NCI-H524 (cell line): ENCODE measurements around the gene ACTMAP.
A peak's percentile ranks its signal among the peaks of the same experiment; 100 is the strongest.
"Not testable (repeated sequence)": the region's sequence is repeated elsewhere in the genome, so short reads cannot be mapped to it uniquely, and the experiment has no call there.

Source experiments
- DNase-seq, 2 experiments: peaks; one replicate each; lab custom pipeline; 2025; lab: John Stamatoyannopoulos, UW

The ACTMAP gene

GRCh38 chr19:40750058-40750873 lies at the start of gene ACTMAP:
ACTMAP (minus strand) TSS chr19:40750477; CDS start chr19:40749803, 674 bp downstream.
- peak; percentile 100 for DNase-seq

GRCh38 chr19:40799558-40800338 lies 49.5 kb upstream of the ACTMAP start:
- peak in 1 of 2 experiments; percentile 36 for DNase-seq

- peak; percentile 100 for DNase-seq
These were observed 48.6 kb upstream of the ACTMAP start, which contains the start of gene EGLN2 for GRCh38 chr19:40798683-40799557. EGLN2 (plus strand) TSS chr19:40799191; CDS start chr19:40800573, 1,382 bp downstream.

- DNase-seq = peak; percentile 72 to 75
These were observed 47.8 kb upstream of the ACTMAP start for GRCh38 chr19:40797963-40798682.

- no peak for DNase-seq
These were observed 47.1 kb upstream of the ACTMAP start for GRCh38 chr19:40797166-40797962.

GRCh38 chr19:40791996-40792395 lies 41.7 kb upstream of the ACTMAP start:
- no peak for DNase-seq

GRCh38 chr19:40791349-40791748 lies 41.1 kb upstream of the ACTMAP start:
- DNase-seq = no peak

GRCh38 chr19:40786060-40787037 lies 36.1 kb upstream of the ACTMAP start:
- DNase-seq = no peak

GRCh38 chr19:40785526-40785925 lies 35.2 kb upstream of the ACTMAP start:
- no peak for DNase-seq

- not testable (repeated sequence) for DNase-seq
These were observed 33.9 kb upstream of the ACTMAP start for GRCh38 chr19:40784146-40784545.

- no peak for DNase-seq
These were observed 33.4 kb upstream of the ACTMAP start for GRCh38 chr19:40783711-40784110.

GRCh38 chr19:40781140-40781539 lies 30.9 kb upstream of the ACTMAP start:
- no peak for DNase-seq

GRCh38 chr19:40780582-40780981 lies 30.3 kb upstream of the ACTMAP start:
- DNase-seq = no peak

- no peak for DNase-seq
These were observed 28.5 kb upstream of the ACTMAP start for GRCh38 chr19:40778706-40779284.

- DNase-seq = peak; percentile 100
These were observed 27.8 kb upstream of the ACTMAP start, which contains the start of gene RAB4B for GRCh38 chr19:40777937-40778705. RAB4B (plus strand) TSS chr19:40778247; CDS start chr19:40778376, 129 bp downstream.

GRCh38 chr19:40777645-40777936 lies 27.3 kb upstream of the ACTMAP start:
- no peak for DNase-seq

GRCh38 chr19:40776932-40777644 lies 26.8 kb upstream of the ACTMAP start:
- peak; percentile 88 to 96 for DNase-seq
